Spleen (tissue), 7 donors: ENCODE results near the gene ZNF746.

Experiments used
- CTCF ChIP-seq, 11 experiments: fragments of 200-600 bp in 7 of 11; fragments of 450-650 bp in 4 of 11; sonication (generic) in 4 of 11; IDR thresholded peaks in 8 of 11; conservative IDR thresholded peaks in 3 of 11; 1 replicate in 7 of 11; 2 replicates in 4 of 11; pipeline versions ENCODE4 v1.4.0 to v1.8.0; 2016 to 2021; ENCODE audit warnings: antibody characterized with exemption in 11 of 11, inconsistent platforms in 4 of 11, mild to moderate bottlenecking in 1 of 11
- POLR2A ChIP-seq, 3 donors: fragments of 450-650 bp; IDR thresholded peaks; one replicate each; pipeline ENCODE4 v1.5.1; 2017; ENCODE audit warnings: antibody characterized with exemption in 3 of 3, mild to moderate bottlenecking in 1 of 3
- donor health status: DM: no; HTN: no; CAD: no; lungs with moderate emphysema.
- donor health status: DM: no; HTN: no; CAD: no.
- donor health status: DM: no; HTN: no; CAD: no.

DNA sequence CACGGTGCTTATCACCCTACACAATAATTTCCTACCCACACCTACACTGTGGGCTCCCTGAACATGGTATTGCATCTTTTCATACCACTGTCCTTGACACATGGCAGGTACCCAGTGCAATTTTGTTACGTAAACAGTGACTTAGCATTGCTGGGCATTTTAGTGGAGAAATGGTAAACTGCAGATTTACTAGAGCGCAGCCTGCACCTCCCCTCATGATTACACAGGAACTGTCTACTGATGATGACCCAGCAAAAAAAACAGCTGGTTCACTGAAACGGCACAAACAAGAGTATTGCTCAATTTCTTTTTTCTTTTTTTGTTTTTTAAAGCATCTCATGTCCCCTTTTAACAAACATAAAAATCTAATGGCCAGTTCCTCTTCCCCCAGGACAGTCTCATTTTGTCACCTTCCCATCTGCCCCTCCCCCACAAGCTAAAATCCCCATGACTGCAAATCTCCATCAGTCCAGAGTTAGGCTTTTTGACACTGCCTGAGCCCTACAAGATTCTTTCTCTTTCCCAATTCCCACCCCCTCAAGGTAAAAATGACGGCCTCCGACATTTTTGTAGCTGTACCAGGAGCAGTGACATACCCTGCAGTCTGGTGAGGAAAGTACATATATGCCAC is 2.8 kb downstream of the ZNF746 start:
- TF ChIP-seq CTCF (IDR thresholded peaks at IDR 0.05 in 8 of 11, conservative IDR thresholded peaks at IDR 0.05 in 3 of 11) (peak in 3 of 11 experiments; percentile 41 to 56 (median 43)), POLR2A (IDR thresholded peaks at IDR 0.05) (no peak)
